Mesothelial cell of epicardium (in vitro differentiated cells): ENCODE results near the gene TBC1D5. TPM values are rescaled to one million over a fixed set of nuclear protein-coding genes. Genes with fewer than 3 reads are reported as not detected.

Source experiments
- DNase-seq, 2 experiments: peaks; one replicate each; pipeline ENCODE4 v3.0.0; 2021; ENCODE audit warnings: low spot score in 2 of 2; ENCODE audit not compliant: unreplicated experiment in 2 of 2
- H3K27ac Mint-ChIP-seq: 2 replicates; pipeline ENCODE4 v1.8.0; 2021; ENCODE audit warnings: mixed read lengths
- H3K27me3 Mint-ChIP-seq: 2 replicates; pipeline ENCODE4 v1.8.0; 2021; ENCODE audit warnings: low read depth, mixed read lengths
- H3K36me3 Mint-ChIP-seq: 2 replicates; pipeline ENCODE4 v1.8.0; 2021; ENCODE audit warnings: mixed read lengths
- H3K4me1 Mint-ChIP-seq: 2 replicates; pipeline ENCODE4 v1.8.0; 2021; ENCODE audit warnings: mixed read lengths
- H3K4me3 Mint-ChIP-seq: 2 replicates; pipeline ENCODE4 v1.8.0; 2021; ENCODE audit warnings: mild to moderate bottlenecking, moderate library complexity, mixed read lengths
- H3K9me3 Mint-ChIP-seq: 2 replicates; pipeline ENCODE4 v1.8.0; 2021; ENCODE audit warnings: mixed read lengths
- total RNA-seq: library from RNA; stranded (reverse); gene quantifications from 3 replicates; pipeline ENCODE4 v1.2.1, GENCODE V29; 2021
- TF ChIP-seq, protein P1 (sequence below): fragments of 200-600 bp; sonication (generic); IDR thresholded peaks from one replicate; pipeline ENCODE4 v1.5.0; 2021; ENCODE audit warnings: antibody characterized with exemption; ENCODE audit not compliant: unreplicated experiment

The TBC1D5 gene
- total RNA-seq, 1 donor from 2014 or later = 75.3 TPM

DNA sequence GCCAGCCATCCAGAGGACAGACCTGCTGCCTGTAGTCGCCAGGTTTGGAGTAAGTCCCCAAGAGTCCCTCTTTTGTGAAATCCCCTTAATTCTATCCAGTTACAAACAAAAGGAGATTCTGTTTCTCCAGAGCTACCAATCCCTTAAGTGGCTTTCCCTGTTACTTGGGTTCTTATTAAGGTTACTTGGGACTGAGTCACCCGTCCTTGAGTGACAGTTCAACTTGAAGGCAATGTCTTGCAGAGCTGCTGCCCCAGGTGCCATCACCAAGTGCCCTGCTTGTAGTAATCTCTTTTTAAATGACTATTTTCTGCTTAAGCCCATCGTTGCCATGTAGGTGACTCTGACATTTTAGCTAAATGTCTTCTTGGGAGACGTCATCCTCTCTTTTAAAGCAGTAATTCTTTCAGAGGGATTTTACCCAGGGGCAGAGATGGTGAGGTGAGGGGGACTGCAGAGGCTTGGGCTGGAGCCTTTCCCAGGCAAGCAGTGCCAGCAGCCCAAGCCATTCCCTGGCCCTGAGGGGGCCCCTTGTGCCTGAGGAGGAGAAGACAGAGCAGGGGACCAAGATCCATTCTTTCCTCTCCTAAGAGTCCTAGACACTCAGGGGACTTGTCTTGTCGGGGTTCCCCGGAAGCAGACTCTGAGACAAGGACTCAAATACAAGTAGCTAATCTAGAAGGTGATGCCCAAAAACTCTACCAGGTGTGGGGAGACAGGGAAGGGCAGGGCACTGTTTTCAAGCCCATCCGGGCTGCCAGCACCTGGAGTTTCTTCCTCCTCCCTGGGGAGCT is 604.0 kb downstream of the TBC1D5 start:
- no peaks in the 10 kb centered on the region for H3K36me3 Mint-ChIP-seq
- H3K4me3 Mint-ChIP-seq = no peak overlapping the region
- H3K9me3 Mint-ChIP-seq = peaks cover 4% of the 10 kb centered on the region
- H3K27ac Mint-ChIP-seq = no peak overlapping the region
- peaks cover 10% of the 10 kb centered on the region for H3K27me3 Mint-ChIP-seq
- DNase-seq = no peak
- H3K4me1 Mint-ChIP-seq = peaks cover 2% of the 10 kb centered on the region
- TF ChIP-seq, protein P1, sequence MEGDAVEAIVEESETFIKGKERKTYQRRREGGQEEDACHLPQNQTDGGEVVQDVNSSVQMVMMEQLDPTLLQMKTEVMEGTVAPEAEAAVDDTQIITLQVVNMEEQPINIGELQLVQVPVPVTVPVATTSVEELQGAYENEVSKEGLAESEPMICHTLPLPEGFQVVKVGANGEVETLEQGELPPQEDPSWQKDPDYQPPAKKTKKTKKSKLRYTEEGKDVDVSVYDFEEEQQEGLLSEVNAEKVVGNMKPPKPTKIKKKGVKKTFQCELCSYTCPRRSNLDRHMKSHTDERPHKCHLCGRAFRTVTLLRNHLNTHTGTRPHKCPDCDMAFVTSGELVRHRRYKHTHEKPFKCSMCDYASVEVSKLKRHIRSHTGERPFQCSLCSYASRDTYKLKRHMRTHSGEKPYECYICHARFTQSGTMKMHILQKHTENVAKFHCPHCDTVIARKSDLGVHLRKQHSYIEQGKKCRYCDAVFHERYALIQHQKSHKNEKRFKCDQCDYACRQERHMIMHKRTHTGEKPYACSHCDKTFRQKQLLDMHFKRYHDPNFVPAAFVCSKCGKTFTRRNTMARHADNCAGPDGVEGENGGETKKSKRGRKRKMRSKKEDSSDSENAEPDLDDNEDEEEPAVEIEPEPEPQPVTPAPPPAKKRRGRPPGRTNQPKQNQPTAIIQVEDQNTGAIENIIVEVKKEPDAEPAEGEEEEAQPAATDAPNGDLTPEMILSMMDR = no peak

DNA sequence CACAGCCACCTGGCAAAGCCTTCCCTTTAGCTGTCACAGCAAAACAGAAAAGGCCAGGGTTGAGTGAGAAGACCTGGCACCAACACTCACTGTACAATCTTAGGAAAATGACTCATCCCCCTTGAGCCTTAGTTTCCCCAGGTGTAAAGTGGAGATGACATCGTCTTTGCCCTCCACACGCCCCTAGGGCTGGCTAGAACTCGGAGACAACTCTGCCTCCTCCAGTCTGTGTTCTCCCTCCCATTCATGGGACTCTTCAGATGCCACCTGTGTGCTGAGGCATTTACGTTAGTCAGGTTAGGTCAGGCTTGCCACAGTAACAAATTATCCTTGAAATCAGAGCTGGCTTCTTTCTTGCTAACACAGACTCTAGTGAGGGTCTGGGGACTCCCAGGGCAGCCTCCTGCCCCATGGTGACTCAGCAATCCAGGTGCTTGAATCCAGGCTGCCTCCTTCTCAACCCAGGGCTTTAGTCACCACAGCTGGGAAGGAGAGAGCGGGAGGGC is 605.1 kb downstream of the TBC1D5 start:
- H3K4me1 Mint-ChIP-seq = peaks cover 2% of the 10 kb centered on the region
- H3K9me3 Mint-ChIP-seq = peaks cover 4% of the 10 kb centered on the region
- TF ChIP-seq, protein P1 = no peak
- peaks cover 8% of the 10 kb centered on the region for H3K27me3 Mint-ChIP-seq
- no peak for DNase-seq
- H3K27ac Mint-ChIP-seq = no peak overlapping the region
- no peak overlapping the region for H3K4me3 Mint-ChIP-seq
- no peaks in the 10 kb centered on the region for H3K36me3 Mint-ChIP-seq

DNA sequence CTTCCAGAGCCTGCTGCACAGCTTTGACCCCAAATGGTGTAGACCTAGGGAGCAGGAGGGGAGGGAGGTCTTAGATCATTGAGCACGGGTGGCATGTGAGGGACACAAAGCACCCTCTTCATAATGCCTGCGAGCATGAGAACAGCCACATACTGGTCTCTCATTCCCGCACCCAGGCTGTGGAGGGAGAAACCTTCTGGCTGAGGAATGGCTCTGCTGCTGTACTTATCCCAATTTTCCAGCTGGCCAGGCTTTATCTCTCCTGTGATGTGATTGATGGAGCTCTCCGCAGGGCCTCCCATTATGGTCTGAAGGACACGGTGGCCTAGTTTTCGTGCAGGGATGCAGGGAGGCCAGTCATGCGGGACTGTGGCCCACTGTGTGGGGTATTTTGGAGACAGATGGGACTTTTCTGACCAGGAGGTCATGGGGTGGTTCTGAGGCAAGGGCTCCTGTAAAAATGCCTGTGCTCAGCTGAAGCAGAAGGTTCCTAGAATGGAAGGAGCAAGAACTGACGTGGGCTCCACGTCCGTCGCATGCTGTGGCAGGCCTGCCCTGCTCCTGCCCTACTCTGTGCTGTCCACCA is 606.2 kb downstream of the TBC1D5 start:
- TF ChIP-seq, protein P1 = no peak
- no peak overlapping the region for H3K4me3 Mint-ChIP-seq
- H3K27ac Mint-ChIP-seq = no peak overlapping the region
- H3K36me3 Mint-ChIP-seq = no peaks in the 10 kb centered on the region
- H3K4me1 Mint-ChIP-seq = peaks cover 2% of the 10 kb centered on the region
- no peak for DNase-seq
- peaks cover 6% of the 10 kb centered on the region for H3K27me3 Mint-ChIP-seq
- H3K9me3 Mint-ChIP-seq = peaks cover 4% of the 10 kb centered on the region

DNA sequence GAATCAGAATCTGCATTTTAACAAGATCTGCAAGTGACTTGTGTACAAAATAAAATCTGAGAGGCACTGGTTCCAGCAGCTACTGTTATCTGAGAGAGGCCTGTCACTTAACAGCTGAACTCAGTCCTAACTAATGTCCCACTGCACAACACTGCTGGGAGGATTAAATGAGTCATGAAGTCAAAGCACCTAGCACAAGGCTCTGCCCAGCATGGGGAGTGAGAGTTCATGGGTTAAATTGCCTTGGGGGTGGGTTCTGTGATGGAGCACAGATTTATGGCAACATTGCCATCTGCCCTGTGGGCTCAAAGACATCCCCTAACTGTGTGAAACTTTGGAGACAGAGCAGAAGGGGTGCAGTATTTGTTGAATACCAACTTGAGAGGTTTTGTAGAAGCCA is 606.7 kb downstream of the TBC1D5 start:
- no peak overlapping the region for H3K27ac Mint-ChIP-seq

DNA sequence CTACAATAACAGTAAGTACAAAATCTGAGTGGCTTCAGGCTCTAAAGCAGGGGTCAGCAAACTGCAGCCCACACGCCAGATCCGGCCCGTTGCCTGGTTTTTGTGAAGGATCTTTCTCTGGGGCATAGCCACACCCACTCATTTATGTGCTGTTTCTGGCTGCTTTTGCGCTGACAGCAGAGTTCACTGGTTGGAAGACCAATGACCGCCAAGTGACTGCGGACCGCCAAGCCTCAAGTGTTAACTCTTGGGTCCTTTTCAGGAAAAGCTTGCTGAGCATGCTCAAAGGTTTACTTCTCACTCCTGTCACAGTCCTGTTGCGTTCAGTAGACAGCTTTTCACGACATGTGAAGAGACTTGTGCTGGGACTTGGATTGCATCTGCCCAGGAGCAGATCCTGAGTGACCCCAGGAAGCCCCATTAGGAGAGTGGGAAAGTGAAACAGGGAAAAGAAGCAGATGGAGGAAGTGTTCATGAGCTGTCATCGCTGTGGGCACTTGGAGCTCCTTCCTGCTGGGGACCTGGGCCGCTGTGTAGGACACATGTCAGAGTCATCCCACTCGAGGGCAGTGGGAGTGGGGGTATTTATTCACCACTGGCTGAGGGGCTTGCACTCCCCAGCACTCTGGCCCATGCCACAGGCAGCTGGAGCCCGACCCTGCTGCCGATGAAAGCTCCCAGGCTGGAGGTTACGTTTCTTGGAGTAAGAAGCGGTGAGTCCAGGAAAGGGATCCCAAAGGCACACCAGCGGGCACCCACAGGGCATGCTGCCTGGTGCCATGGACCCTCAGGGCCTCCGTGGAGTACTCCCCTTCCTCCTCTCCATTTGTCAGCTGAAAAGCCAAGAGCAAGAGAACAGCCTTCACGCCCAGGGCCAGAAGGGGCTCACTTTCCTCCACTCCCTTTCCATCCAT is 608.5 kb downstream of the TBC1D5 start:
- Mint-ChIP-seq H3K27ac (no peak overlapping the region), H3K9me3 (peaks cover 4% of the 10 kb centered on the region), H3K27me3 (peaks cover 4% of the 10 kb centered on the region), H3K4me3 (no peak overlapping the region), H3K4me1 (peaks cover 2% of the 10 kb centered on the region), H3K36me3 (no peaks in the 10 kb centered on the region)
- TF ChIP-seq, protein P1 = no peak
- DNase-seq = no peak

More for the DNA sequence above, 606.7 kb downstream of the TBC1D5 start:
- TF ChIP-seq, protein P1 = no peak
- Mint-ChIP-seq H3K4me1 (peaks cover 2% of the 10 kb centered on the region), H3K36me3 (no peaks in the 10 kb centered on the region), H3K9me3 (peaks cover 4% of the 10 kb centered on the region), H3K27me3 (peaks cover 6% of the 10 kb centered on the region), H3K4me3 (no peak overlapping the region)
- no peak for DNase-seq
